CD4-positive, alpha-beta T cell (primary cell): ENCODE data around the gene SPEM1. TPM values are rescaled to one million over a fixed set of nuclear protein-coding genes. Genes with fewer than 3 reads are reported as not detected.

Experiments
- ATAC-seq: fragments of 200-7000 bp; cut with Tn5 transposase; one replicate; pipeline ENCODE4 v1.10.0; 2022; ENCODE audit warnings: mild to moderate bottlenecking; ENCODE audit not compliant: poor library complexity
- CTCF ChIA-PET: fragments of 350-600 bp; sonication (Branson Sonifier 250); formaldehyde crosslinking; loops from one replicate; lab custom pipeline; 2021; ENCODE audit warnings: antibody characterized with exemption, inconsistent platforms; lab: Charles Lee
- POLR2A ChIA-PET: fragments of 350-600 bp; sonication (Branson Sonifier 250); formaldehyde crosslinking; loops from one replicate; lab custom pipeline; 2021; ENCODE audit warnings: antibody characterized with exemption, inconsistent platforms; lab: Charles Lee
- DNase-seq, 14 experiments: peaks; one replicate each; pipeline ENCODE4 v3.0.0-alpha.2; 2013 to 2020; ENCODE audit warnings: mixed read lengths in 2 of 14
- H3K27ac ChIP-seq, 2 donors: one replicate each; pipeline versions ENCODE4 v1.5.1 to v1.7.0; 2013; ENCODE audit warnings: low read length in 2 of 2, low read depth in 1 of 2, mild to moderate bottlenecking in 1 of 2
- H3K27me3 ChIP-seq, 2 experiments: 1 replicate in 1 of 2; 2 replicates in 1 of 2; pipeline versions ENCODE4 v1.6.1 to v1.7.0; 2013; ENCODE audit warnings: low read length in 2 of 2, control low read depth in 1 of 2, mild to moderate bottlenecking in 1 of 2, moderate library complexity in 1 of 2; ENCODE audit not compliant: insufficient read depth in 2 of 2, control insufficient read depth in 1 of 2
- H3K36me3 ChIP-seq: one replicate; pipeline ENCODE4 v1.6.1; 2013; ENCODE audit warnings: low read length, control low read depth; ENCODE audit not compliant: insufficient read depth
- H3K4me1 ChIP-seq: one replicate; pipeline ENCODE4 v1.6.1; 2013; ENCODE audit warnings: low read length, control low read depth; ENCODE audit not compliant: insufficient read depth
- H3K4me3 ChIP-seq: one replicate; pipeline ENCODE4 v1.5.1; 2013; ENCODE audit warnings: mild to moderate bottlenecking, low read length, moderate library complexity
- H3K9me3 ChIP-seq, 2 experiments: 1 replicate in 1 of 2; 2 replicates in 1 of 2; pipeline versions ENCODE4 v1.6.1 to v1.7.0; 2013; ENCODE audit warnings: low read length in 2 of 2, mild to moderate bottlenecking in 2 of 2, control low read depth in 1 of 2, moderate library complexity in 1 of 2; ENCODE audit not compliant: control insufficient read depth in 1 of 2, insufficient read depth in 1 of 2
- H3K27ac Mint-ChIP-seq: one replicate; pipeline ENCODE4 v1.8.0; 2020; ENCODE audit warnings: mixed read lengths
- H3K27me3 Mint-ChIP-seq: one replicate; pipeline ENCODE4 v1.8.0; 2021; ENCODE audit warnings: mixed read lengths
- H3K36me3 Mint-ChIP-seq: one replicate; pipeline ENCODE4 v1.8.0; 2021; ENCODE audit warnings: low read depth, mixed read lengths
- H3K4me1 Mint-ChIP-seq: one replicate; pipeline ENCODE4 v1.8.0; 2021; ENCODE audit warnings: low read depth, mixed read lengths
- H3K4me3 Mint-ChIP-seq: one replicate; pipeline ENCODE4 v1.8.0; 2020; ENCODE audit warnings: mild to moderate bottlenecking, mixed read lengths
- H3K9me3 Mint-ChIP-seq: one replicate; pipeline ENCODE4 v1.8.0; 2020; ENCODE audit warnings: mixed read lengths
- intact Hi-C, 2 experiments: fragments of 100-400 bp; cut with DNase I in 1 of 2; cut with micrococcal nuclease in 1 of 2; formaldehyde crosslinking; loops; one replicate each; pipeline versions ENCODE4 v1.15.1 to v1.9.0; 2023 to 2025; cut with DNase I, micrococcal nuclease
- total RNA-seq, 174 experiments: library from RNA in 2 of 174; stranded (reverse) in 2 of 174; gene quantifications; one replicate each; pipeline ENCODE4 v1.2.3 and lab custom pipeline; 2021 to 2026
- TF ChIP-seq, protein P1 (sequence below): fragments of 200-600 bp; IDR thresholded peaks from one replicate; pipeline ENCODE4 v1.8.0; 2022; ENCODE audit warnings: antibody characterized with exemption, mild to moderate bottlenecking

Gene SPEM1
- total RNA-seq, 2 experiments from 2014 or later: not detected

DNA sequence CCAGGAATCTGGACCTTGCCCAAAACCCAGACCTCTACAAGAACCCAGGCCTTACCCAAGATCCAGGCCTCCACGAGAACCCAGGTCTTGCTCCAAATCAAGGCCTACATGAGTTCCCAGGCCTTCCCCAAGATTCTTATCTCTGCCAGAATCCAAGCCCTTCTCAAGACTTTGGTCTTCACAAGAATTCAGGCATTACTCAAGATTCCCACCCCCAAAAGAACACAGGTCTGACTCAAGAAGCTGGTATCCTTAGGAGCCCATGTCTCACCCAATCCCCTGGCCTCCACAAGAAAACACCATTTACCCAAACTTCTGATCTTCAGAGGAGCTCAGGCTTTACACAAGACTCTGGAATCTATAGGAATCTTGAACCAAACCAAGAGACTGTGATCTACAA is 11.1 kb downstream of the SPEM1 start:
- no peaks in the 10 kb centered on the region for H3K36me3 ChIP-seq
- no peak for ATAC-seq
- intact Hi-C loops: loop anchor here (5.0 to 10.0 kb wide), 2 partner anchors 39 to 46 kb away; partner anchors contain the start of genes PLSCR3 (in 1 of the 2) and TNK1 (in 1 of the 2)
- Mint-ChIP-seq H3K27ac (no peak overlapping the region), H3K4me1 (peaks cover 11% of the 10 kb centered on the region), H3K36me3 (peaks cover 4% of the 10 kb centered on the region), H3K9me3 (no peaks in the 10 kb centered on the region), H3K27me3 (no peaks in the 10 kb centered on the region), H3K4me3 (no peak overlapping the region)
- H3K27ac ChIP-seq: no peak overlapping the region
- TF ChIP-seq, protein P1, sequence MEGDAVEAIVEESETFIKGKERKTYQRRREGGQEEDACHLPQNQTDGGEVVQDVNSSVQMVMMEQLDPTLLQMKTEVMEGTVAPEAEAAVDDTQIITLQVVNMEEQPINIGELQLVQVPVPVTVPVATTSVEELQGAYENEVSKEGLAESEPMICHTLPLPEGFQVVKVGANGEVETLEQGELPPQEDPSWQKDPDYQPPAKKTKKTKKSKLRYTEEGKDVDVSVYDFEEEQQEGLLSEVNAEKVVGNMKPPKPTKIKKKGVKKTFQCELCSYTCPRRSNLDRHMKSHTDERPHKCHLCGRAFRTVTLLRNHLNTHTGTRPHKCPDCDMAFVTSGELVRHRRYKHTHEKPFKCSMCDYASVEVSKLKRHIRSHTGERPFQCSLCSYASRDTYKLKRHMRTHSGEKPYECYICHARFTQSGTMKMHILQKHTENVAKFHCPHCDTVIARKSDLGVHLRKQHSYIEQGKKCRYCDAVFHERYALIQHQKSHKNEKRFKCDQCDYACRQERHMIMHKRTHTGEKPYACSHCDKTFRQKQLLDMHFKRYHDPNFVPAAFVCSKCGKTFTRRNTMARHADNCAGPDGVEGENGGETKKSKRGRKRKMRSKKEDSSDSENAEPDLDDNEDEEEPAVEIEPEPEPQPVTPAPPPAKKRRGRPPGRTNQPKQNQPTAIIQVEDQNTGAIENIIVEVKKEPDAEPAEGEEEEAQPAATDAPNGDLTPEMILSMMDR: no peak
- ChIA-PET POLR2A (no interaction called here), CTCF (interaction anchor here (0.6 to 1.3 kb wide), 2 partner anchors 76 to 165 kb away, joined by 3 to 5 read pairs; partner anchors contain the start of gene TMEM95)
- H3K27me3 ChIP-seq: no peaks in the 10 kb centered on the region
- H3K4me1 ChIP-seq: peaks cover 11% of the 10 kb centered on the region
- no peaks in the 10 kb centered on the region for H3K9me3 ChIP-seq
- DNase-seq: no peak
- H3K4me3 ChIP-seq: no peak overlapping the region

DNA sequence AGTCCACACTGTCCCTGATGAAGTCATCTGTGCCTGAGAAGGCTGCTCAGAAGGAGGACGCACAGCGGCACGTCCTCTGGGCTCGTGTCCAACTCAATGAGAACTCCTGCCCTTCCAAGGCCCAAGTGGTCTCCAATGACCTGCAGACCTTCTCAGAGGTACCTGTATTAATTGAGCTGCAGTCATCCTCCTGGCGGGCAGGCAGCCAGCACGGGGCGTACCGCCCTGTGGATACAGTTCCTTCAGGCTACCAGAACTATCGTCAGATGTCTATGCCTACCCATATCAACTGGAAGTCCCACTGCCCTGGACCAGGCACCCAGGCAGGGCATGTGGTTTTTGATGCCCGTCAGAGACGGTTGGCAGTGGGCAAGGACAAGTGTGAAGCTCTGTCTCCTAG is 12.2 kb downstream of the SPEM1 start:
- no peaks in the 10 kb centered on the region for H3K36me3 ChIP-seq
- H3K4me1 ChIP-seq: peaks cover 22% of the 10 kb centered on the region
- peaks cover 19% of the 10 kb centered on the region for H3K4me1 Mint-ChIP-seq
- ChIA-PET CTCF (interaction anchor here (0.9 to 1.3 kb wide), 2 partner anchors 77 to 218 kb away, joined by 3 to 5 read pairs; partner anchors contain the start of gene TMEM95), POLR2A (no interaction called here)
- H3K4me3 Mint-ChIP-seq: no peak overlapping the region
- DNase-seq (no peak), ATAC-seq (no peak)
- no peak overlapping the region for H3K27ac ChIP-seq
- H3K36me3 Mint-ChIP-seq: peaks cover 4% of the 10 kb centered on the region
- no peaks in the 10 kb centered on the region for H3K9me3 Mint-ChIP-seq
- no peak overlapping the region for H3K4me3 ChIP-seq
- TF ChIP-seq, protein P1: no peak
- H3K27me3 Mint-ChIP-seq: no peaks in the 10 kb centered on the region
- H3K27me3 ChIP-seq: no peaks in the 10 kb centered on the region
- H3K9me3 ChIP-seq: no peaks in the 10 kb centered on the region
- intact Hi-C loops: loop anchor here (1.0 to 10.0 kb wide), 3 partner anchors 25 to 47 kb away; partner anchors contain the start of genes NLGN2 (in 1 of the 2), PLSCR3 (in 1 of the 2) and TNK1 (in 1 of the 2)
- H3K27ac Mint-ChIP-seq: no peak overlapping the region

DNA sequence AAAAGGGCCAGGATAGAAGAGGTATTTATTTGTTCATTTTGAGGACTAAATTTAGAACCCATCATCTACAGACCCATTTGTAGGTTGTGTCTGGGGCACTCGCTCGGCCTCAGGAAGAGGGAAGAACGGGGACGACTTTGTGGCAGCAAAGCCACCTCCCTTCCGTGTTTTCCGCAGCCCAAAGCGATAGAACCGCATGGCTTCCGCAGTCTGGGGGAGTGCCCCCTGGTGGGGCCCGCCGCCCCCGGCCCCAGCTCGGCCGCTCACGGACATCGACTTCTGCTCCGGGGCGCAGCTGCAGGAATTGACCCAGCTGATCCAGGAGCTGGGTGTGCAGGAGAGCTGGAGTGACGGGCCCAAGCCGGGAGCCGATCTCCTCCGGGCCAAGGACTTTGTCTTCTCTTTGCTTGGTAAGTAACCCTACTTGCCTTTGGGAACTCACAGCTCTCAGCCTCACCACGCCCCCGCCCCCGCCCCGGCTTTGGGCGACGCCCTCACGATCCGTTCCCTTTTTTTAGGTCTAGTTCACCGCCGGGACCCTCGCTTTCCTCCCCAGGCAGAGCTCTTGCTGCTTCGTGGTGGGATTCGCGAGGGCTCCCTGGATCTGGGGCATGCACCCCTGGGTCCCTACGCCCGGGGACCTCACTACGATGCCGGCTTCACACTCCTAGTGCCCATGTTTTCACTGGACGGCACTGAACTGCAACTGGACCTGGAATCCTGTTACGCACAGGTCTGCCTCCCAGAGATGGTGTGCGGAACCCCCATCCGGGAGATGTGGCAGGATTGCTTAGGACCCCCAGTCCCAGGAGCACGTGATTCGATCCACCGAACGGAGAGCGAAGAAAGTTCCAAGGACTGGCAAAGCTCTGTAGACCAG is 15.8 kb downstream of the SPEM1 start:
- peaks cover 23% of the 10 kb centered on the region for H3K27me3 Mint-ChIP-seq
- Histone ChIP-seq H3K36me3 (no peaks in the 10 kb centered on the region), H3K27ac (peak overlapping the region; percentile 83 to 93), H3K27me3 (peaks cover 22 to 27% of the 10 kb centered on the region in 2 experiments), H3K9me3 (peaks cover 0 to 12% of the 10 kb centered on the region in 2 experiments), H3K4me1 (peaks cover 58% of the 10 kb centered on the region), H3K4me3 (peak overlapping the region; percentile 86)
- ATAC-seq (peak; percentile 38), DNase-seq (peak; percentile 29 to 82 (median 52))
- CTCF ChIA-PET: interaction anchor here (0.8 to 4.8 kb wide), 30 partner anchors 11 to 390 kb away, joined by 3 to 61 read pairs (median 6); partner anchors contain the start of genes FXR2, POLR2A, SENP3 and SLC35G6
- H3K36me3 Mint-ChIP-seq: peaks cover 4% of the 10 kb centered on the region
- H3K4me3 Mint-ChIP-seq: peak overlapping the region; percentile 87
- POLR2A ChIA-PET: interaction anchor here (0.7 to 9.0 kb wide), 38 partner anchors 10 to 401 kb away, joined by 3 to 156 read pairs (median 6); partner anchors contain the start of genes ACAP1, DVL2, FXR2 and MPDU1
- peaks cover 48% of the 10 kb centered on the region for H3K4me1 Mint-ChIP-seq
- H3K9me3 Mint-ChIP-seq: no peaks in the 10 kb centered on the region
- TF ChIP-seq, protein P1: peak; percentile 63
- peak overlapping the region; percentile 87 for H3K27ac Mint-ChIP-seq
- intact Hi-C loops: loop anchor here (1.0 to 10.0 kb wide), 16 partner anchors 19 to 389 kb away; partner anchors contain the start of genes CTDNEP1 (in 1 of the 2), EIF5A (in 1 of the 2), ELP5 (in 1 of the 2) and KCTD11 (in 1 of the 2)
